Activated CD4-positive, alpha-beta T cell treated with anti-CD3 and anti-CD28 coated beads, Interleukin-2, Interleukin-6, amounts not matched to agents 100 ng/mL and 50 ng/mL, durations not matched to agents 16 hours and 8 hours (primary cell): Measurements from ENCODE around the gene SGSH.
"Not testable (repeated sequence)": the region's sequence is repeated elsewhere in the genome, so short reads cannot be mapped to it uniquely, and the experiment has no call there.

Experiments used
- DNase-seq: peaks from one replicate; pipeline ENCODE4 v3.0.0-alpha.2; 2020

The SGSH gene

DNA sequence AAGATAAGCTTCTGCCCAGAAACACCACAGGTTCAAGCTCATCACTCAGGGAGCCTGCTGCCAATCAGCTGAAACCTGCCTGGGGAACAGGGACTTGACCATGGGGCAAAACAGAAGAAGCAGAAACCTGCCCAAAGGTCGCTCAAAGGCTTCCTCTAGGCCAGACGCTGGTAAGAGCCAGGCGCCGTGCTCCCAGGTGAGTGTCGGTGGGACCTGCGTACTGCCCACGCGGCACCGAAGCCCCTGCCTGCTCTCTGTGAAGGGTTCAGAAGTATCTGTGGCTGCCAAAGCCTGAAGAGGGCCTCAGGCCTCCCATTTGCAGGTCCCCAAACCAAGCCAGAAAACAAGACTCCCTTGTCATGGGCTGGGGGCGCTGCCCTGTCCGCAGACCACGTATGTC, 10.4 kb downstream of the SGSH start:
- no peak for DNase-seq

DNA sequence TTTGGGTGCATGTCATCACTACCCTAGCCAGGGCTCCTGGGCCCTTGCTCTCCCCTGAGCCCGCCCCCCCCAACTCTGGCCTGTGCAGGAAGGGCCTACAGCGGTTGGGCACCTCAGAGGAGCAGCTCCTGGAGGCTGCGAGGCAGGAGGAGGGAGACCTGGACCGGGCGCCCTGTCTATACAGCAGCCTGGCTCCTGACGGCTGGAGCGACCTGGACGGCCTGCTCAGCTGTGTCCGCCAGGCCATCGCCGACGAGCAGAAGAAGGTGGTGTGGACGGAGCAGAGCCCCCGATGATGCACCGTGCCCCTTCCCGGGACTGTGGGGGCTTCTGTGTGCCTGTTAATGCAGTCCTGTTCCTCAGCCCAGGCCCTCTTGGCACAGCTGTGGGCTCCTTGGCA, 12.1 kb downstream of the SGSH start:
- no peak for DNase-seq

DNA sequence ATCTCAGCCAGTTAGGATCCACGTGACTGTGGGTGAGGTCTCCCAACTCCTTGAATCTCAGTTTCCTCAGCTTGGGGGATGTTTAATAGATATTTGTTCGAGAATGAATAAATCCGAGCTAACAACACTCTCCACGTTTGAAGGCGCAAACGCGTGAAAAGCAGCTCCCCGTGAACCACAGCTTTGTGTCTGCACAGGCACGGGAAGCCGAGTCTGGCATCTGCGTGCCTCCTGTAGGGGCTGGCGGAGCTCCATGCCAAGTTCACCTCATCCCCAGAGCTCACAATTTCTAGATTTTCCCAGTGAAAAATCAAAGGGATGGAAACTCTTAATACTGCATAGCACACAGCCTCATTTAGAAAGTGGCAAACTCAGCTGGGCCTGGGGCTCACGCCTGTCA, 14.3 kb downstream of the SGSH start:
- DNase-seq = no peak

DNA sequence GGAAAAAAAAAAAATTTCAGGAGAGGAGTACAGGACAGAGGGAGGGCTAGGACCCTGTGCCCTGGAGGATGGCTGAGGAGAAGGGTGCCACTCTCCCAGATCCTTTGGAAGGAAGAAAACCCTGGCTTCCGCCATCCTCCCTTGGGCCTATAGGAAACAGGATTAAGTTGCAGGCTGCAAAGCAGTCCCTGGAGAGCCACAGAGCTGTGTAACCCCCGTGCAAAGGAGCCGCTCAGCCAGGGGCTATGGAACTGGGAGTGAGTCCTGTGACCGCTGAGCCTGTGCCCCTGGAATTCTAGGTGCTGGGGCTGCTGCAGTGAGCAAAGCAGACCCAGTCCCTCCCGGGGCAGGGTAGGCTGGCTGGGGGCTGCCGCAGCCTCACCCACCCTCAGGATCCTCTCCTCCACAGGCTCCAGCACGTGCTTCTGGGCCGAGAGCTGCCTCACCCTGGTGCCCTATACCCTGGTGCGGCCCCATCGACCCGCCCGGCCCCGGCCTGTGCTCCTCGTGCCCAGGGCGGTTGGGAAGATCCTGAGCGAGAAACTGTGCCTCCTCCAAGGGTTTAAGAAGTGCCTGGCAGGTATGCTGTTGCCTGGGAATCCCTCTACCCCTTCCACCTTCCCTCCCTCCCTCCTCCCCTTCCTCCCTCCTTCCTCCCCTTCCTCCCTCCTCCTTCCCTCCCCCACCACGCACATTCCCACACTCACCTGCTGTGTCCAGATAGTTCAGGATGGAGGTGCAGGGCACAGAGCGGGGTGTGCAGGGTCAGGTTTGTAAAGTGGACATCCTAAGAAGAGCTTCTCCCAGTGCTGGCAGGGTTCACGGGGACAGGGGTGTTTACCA, 15.3 kb downstream of the SGSH start:
- no peak for DNase-seq

DNA sequence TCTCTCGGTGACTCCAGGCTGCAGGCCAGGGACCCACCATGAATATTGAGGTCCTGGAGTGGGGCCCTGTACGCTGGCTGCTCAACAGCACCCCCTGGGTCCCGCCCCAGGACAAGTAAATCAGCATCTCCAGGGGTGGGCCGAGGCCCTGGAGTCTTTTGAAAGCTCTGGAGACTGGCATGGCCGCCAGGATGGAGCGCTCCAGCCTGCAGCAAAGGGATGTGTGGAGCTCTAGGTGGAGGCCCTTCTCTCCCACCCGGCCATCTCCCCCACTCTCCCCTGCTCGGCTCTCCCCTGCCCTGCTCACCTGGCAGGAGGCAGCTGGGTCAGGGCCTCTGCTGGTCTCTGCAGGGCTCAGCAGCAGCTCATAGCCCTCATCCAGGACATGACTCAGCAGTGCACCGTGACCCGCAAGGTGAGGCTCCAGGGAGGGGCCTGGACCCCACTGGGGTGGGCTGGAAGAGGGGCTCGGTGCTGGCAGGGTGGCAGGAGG, 16.6 kb downstream of the SGSH start:
- no peak for DNase-seq

DNA sequence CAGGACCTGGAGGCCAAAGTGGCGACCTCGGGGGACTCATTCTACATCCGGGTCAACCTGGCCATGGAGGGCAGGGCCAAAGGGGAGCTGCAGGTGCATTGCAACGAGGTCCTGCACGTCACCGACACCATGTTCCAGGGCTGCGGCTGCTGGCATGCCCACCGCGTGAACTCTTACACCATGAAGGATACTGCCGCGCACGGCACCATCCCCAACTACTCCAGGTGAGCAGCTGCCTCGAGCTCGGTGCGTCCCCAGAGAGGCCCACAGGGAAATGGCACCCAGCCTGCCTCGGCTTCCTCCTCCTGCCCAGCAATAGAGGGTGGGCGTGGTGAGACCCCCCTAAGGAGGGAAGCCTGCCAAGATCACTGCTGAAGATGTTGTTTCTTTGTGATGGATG, 17.9 kb downstream of the SGSH start:
- no peak for DNase-seq

DNA sequence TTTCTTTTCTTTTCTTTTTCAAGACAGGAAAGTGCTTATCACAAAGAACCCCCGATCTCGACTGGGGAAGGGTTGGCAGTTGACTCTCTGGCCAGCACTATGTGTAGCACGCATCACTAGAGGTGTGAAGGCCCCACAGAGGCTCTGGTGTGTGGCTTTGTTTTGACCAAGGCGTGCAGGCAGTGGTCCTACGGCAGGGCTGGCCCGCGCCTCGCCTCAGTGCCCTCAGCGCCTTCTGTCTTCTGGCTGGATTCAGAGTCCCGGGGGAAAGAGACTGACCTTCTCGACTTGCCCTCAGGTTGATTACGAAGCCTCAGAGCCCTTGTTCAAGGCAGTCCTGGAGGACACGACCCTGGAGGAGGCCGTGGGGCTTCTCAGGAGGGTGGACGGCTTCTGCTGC, 18.7 kb downstream of the SGSH start:
- no peak for DNase-seq

DNA sequence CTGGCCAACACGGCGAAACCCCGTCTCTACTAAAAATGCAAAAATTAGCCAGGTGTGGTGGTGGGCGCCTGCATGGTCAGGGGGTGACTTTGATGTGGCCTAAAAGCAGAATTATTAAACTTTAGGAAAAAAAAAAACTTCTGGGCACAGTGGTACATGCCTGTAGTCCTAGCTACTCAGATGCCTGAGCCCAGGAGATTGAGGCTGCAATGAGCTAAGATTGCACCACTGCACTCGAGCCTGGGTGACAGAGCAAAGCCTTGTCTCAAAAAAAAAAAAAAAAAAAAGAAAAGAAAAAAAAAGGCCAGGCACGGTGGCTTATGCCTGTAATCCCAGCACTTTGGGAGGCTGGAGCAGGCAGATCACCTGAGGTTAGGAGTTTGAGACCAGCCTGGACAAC, 20.8 kb downstream of the SGSH start:
- not testable (repeated sequence) for DNase-seq

DNA sequence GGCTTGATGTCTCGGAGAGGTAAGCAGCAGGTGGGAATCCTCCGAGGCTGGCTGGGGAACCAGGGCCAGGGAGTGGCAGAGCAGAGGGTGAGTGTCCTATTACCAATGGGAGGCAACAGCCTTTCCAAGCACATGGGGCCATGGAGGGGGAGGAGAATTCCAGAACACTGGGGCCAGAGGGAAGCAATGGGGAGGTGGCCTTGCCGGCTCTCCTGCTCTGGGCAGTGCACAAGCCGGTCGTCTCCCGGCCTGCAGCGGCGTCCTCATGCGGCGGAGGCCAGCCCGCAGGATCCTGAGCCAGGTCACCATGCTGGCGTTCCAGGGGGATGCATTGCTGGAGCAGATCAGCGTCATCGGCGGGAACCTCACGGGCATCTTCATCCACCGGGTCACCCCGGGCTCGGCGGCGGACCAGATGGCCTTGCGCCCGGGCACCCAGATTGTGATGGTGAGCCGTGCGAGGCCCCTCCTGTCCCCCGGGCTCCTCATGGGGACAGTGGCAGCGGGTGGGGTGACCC, 21.9 kb downstream of the SGSH start:
- DNase-seq = no peak

DNA sequence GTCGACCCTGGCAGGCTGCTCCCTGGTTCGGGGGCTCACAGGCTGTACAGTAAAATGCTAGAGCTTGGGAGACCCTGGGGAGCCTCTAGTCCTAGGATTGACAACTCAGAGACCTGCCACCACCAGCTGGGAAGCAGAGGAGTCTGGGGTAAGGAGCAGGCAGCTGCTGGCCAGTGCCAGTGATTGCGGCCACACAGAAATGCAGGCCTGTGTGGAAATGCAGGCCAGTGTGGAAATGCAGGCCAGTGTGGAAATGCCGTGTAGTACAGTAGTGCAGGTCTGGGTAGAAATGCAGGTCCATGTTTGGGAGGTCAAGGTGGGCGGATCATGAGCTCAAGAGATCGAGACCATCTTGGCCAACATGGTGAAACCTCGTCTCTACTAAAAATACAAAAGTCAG, 23.5 kb downstream of the SGSH start:
- DNase-seq = no peak

DNA sequence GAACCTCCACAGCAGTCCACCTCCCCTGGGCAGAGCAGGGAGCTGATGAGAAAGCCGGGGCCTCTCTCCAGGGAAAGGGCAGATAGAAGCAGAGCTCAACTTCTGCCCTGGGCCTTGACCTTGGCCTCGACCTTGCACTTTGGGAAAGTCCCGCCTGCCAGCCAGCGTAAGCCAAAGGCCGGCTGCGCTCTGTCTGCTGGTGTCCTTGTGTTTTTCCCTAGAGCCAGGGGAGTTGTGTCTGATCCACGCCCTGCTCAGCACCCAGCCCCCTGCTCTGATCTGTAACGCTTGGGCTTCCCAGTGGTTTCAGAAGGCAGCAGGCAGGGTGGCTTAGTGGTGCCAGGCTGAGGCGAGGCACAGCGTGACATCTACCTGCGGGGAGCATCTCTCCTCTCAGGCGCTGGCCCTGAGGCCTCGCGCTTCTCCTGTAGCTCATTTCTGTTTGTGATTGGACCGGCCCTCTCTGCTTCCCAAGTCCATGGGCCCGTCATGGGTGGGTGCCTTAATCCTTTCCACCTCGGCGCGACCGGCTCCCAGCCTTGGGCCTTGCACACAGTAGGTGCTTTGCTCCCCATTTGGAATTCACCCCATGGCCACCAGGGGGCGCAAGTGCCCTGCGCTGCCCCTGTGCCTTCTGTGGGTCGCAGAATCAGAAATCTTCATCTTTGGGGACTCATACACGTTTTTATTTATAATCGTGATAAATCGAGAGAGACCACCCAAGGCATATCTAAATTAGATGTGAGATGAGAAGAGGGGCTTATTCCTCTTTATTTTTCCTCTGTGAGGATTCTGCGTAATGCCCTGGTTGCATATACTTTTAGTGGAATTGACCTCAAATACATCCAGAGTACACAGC, 24.2 kb downstream of the SGSH start:
- DNase-seq = peak; percentile 57

DNA sequence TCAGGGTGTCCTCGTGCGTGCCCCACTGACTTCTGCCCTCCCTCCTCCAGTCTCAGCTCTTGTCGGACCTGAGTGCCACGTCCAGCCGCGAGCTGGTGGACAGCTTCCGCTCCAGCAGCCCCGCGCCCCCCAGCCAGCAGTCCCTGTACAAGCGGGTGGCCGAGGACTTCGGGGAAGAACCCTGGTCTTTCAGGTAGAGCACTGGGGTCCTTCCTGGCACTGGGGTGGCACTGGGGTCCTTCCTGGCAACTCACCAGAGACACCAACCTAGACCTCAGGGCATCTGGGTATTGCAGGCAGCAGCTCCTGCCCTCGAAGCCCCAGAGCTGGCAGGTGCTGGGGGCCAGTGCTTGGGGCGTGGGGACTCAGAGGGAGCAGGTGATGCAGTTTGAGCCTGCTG, 25.0 kb downstream of the SGSH start:
- no peak for DNase-seq

DNA sequence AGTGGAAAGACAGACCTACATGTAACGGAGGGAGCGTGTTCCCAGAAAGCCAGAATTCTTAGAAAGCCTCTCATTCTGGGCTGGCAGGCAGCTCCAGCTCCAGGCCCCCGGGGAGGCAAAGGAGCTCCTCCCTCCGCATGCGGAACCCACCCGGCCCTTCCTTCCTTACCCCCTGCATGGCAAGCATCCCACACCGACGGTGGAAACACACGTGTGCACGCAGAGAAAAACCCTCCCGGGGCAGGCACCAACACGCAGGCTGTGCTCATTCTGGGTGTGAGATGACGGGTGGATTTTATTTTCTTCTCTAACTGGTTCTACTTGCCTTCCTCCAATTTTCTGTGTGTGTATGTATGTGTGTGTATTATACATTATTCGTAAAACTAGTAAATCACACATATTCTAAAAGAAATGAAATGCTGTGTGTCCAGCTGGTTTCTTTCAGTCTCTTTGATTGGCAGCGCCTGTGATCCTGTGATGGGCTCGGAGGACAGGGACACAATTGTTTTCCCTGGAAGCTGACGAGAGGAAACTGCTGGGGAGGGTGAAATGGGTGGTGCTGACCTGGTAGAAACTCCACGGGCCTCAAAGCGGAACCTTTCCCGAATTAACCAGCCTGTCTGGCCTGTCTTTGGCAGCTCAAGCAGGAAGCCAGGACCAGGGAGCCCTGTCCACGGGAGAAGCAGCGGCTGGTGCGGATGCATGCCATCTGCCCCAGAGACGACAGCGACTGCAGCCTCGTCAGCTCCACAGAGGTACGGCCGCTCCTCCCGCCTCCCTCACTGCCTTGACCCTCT, 28.1 kb downstream of the SGSH start:
- no peak for DNase-seq

DNA sequence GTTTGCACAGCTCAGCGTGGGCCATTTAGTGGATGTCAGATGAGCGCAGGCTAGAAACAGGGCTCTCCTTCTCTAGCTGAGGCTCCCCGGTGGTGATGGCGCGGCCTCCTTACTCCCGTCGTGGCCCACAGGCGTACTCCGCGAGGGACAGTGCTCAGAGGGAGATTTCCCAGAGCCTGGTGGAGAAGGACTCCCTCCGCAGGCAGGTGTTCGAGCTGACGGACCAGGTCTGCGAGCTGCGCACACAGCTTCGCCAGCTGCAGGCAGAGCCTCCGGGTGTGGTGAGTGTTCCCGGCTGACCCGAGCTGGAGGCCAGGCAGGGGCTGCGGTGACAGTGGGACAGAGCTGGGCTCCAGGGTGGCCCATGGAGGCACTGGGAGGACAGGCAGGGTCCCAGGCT, 28.9 kb downstream of the SGSH start:
- no peak for DNase-seq

DNA sequence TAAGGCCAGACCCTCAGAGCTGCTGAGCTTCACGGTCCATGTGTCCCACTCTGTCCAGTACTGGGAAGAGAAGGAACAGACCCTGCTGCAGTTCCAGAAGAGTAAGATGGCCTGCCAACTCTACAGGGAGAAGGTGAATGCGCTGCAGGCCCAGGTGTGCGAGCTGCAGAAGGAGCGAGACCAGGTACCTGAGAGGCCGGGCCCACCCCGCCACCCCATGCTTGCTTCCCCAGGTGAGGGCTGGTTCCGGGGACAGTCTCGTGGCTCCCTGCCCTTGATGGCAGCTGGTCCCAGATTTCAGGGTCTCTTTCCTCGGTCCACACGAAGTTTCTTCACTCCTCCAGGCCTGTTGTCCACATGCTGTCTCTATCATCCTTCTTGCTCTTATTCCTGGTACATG, 29.4 kb downstream of the SGSH start:
- DNase-seq = no peak

DNA sequence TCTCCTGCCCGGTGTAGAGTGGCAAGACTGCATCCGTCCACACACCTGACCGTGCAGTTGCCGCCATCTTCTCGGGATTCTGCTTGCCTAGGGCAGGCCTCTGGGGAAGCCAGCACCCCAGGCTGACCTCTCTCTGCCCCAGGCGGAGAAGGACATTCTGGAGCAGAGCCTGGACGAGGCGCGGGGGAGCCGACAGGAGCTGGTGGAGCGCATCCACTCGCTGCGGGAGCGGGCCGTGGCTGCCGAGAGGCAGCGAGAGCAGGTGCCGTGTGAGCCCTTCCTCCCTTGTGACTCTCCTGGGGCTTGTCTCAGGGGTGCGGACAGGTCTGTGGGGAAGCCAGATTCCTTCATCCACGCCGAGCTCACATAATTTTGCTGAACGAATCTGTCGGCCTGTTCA, 30.5 kb downstream of the SGSH start:
- no peak for DNase-seq

DNA sequence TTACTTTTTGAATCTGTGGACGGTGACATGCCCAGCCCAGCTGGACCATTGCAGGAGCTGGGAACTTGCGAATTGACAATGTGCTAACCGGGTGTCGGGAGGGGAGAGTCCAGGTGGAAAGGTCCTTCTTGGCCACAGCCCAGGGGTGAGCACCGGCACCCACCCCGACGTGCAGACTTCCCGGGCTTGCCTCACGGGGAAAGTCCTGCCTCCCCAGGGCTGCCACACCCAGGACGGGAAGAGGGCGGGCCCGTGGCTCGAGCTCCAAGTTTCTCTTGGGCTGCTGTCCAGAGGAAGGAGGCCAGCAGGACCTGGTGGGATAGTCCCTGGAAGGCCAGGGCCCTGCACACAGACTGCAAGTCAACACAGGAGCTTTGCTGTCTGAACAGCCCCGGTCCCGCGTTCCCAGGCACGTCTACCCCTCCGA, 32.6 kb downstream of the SGSH start:
- DNase-seq = no peak

DNA sequence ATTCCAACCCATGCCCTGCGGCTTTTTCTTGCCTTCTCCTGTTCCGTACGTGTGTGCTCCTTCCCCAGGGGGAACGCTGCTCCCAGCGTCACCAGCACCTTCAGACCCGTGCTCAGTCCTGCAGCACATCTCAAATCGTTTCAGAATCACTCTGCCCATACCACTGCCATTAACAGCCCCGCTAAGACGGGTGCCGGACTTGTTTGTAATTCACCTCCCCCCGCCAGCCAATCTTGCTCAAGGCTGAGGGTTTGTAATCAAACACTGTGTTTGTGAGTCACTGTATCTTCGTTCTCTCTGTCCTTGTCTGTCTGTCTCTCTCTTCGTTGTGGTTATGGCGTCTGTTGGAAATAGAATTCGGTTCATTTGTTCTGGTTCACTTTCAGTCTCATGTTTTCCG, 33.0 kb downstream of the SGSH start:
- DNase-seq = no peak

DNA sequence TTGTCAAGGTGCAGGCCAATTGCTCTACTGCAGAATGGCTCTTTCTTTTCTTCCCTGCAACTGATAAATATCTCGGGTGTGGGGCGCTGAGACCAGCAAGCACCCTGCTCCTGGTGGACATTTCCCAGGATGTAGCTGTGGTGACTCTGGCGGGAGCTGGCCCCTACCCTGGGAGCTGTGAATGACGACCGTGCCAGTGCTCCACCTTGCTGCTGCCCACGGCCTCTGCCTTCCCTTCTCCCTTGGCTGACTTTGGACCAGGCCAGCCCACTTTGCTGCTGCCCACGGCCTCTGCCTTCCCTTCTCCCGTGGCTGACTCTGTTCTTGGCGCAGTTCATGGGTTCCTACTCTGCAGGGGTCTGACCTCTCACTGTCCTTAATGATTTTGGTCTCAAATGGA, 34.2 kb downstream of the SGSH start:
- DNase-seq = no peak

DNA sequence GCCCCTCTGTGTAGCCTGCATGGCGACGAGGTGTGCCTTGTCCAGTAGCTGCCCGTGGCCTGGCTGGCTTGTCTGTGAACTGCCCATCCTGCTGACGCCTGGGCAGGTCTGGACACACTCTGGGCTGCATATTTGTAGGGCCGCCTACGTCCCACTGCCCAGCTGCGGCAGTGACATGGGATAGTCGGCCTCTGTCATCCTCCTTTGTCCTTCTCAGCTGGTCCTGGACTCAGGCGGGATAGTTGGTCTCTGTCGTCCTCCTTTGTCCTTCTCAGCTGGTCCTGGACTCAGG, 35.8 kb downstream of the SGSH start:
- no peak for DNase-seq

DNA sequence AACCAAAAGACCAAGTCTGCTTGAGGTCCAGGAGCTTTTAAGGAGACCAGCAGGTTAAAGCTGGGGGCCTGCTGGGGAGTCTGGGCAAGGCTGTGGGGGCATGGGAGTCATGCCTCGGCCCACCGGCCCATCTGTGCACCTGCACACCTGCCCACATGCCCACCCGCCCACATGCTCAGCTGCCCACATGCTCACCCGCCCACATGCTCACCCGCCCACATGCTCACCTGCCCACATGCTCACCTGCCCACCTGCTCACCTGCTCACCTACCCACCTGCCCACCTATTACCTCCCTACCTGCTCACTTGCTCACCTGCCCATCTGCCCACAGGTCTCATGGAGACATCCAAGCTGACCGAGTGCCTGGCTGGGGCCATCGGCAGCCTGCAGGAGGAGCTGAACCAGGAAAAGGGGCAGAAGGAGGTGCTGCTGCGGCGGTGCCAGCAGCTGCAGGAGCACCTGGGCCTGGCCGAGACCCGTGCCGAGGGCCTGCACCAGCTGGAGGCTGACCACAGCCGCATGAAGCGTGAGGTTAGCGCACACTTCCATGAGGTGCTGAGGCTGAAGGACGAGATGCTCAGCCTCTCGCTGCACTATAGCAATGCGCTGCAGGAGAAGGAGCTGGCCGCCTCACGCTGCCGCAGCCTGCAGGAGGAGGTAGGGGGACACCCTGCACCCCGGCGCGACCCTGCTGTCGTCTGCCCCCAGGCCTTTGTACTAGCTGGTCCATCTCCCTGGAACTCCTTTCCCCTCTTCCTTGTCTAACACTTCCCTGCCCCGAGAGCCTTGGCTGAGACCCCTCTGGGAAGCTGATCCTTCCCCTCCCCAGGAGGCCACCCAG, 36.3 kb downstream of the SGSH start:
- no peak for DNase-seq

DNA sequence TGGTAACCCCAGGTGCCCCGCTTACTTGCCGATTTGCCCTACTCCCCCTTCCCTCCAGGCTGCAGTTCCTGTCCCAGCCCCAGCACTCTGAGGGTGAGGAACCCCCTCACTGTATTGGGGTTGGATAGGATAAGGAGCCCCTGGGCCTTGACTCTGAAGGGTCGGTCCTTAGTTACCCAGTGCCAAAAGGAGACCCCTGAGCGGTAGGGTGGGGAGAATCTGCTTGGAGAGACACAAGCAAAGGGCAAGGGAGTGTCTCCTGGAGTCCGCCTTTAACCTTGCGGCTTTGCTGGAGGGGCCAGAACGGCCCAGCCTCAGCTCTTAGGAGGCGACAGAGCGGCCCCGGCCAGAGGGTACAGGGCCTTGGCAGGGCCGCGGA, 37.3 kb downstream of the SGSH start:
- no peak for DNase-seq
